ENCODE results near the gene AUH.

DNA sequence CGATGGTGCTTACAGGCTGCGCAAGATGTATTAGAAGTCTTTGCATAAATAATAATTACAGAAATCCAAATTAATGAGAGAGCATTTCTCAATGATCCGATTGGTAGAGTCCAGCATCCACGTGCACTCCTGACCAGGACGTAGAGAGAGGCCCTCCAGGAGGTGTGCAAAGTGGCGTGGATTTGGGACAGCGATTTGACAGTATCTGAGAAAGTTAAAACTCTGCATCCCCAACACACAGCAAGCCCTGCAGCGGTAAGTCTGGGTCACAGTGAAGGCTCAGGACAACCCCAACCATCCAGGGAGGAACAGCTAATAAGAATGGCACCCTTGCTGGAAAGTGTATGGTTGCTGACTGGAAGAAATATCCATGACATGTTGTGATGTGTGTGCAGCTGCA, 180.2 kb downstream of the AUH start:
- TF ChIP-seq, protein P1, sequence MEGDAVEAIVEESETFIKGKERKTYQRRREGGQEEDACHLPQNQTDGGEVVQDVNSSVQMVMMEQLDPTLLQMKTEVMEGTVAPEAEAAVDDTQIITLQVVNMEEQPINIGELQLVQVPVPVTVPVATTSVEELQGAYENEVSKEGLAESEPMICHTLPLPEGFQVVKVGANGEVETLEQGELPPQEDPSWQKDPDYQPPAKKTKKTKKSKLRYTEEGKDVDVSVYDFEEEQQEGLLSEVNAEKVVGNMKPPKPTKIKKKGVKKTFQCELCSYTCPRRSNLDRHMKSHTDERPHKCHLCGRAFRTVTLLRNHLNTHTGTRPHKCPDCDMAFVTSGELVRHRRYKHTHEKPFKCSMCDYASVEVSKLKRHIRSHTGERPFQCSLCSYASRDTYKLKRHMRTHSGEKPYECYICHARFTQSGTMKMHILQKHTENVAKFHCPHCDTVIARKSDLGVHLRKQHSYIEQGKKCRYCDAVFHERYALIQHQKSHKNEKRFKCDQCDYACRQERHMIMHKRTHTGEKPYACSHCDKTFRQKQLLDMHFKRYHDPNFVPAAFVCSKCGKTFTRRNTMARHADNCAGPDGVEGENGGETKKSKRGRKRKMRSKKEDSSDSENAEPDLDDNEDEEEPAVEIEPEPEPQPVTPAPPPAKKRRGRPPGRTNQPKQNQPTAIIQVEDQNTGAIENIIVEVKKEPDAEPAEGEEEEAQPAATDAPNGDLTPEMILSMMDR (IDR thresholded peaks at IDR 0.05; ENCODE audit: insufficient read depth, low read length) = no peak
- TF ChIP-seq GABPA (IDR thresholded peaks at IDR 0.05; ENCODE audit: low read depth) = no peak
- no peak for TF ChIP-seq POLR2AphosphoS5 (IDR thresholded peaks at IDR 0.05; ENCODE audit: low read depth)
- TF ChIP-seq SPI1 (IDR thresholded peaks at IDR 0.05; ENCODE audit: borderline replicate concordance, low read depth) = no peak
